Heart right ventricle (tissue), 16 donors: ENCODE measurements around the gene COL21A1. TPM values are rescaled to one million over a fixed set of nuclear protein-coding genes. Genes with fewer than 3 reads are reported as not detected.

Experiments used
- ATAC-seq, 8 donors: fragments of 200-7000 bp; cut with Tn5 transposase; one replicate each; pipeline ENCODE4 v1.9.1; 2020; ENCODE audit warnings: mild to moderate bottlenecking in 8 of 8, moderate library complexity in 8 of 8, moderate number of reproducible peaks in 1 of 8
- DNase-seq, 2 donors: peaks; one replicate each; pipeline ENCODE4 v3.0.0-alpha.2; 2020
- H3K27ac ChIP-seq, 10 donors: fragments of 200-600 bp; sonication (generic) in 2 of 10; one replicate each; pipeline versions ENCODE4 v1.5.0 to v1.8.0; 2020 to 2022; ENCODE audit warnings: mild to moderate bottlenecking in 3 of 10
- H3K27me3 ChIP-seq, 7 donors: fragments of 200-600 bp; one replicate each; pipeline ENCODE4 v1.8.0; 2021 to 2022; ENCODE audit warnings: mild to moderate bottlenecking in 2 of 7
- H3K36me3 ChIP-seq, 9 donors: fragments of 200-600 bp; sonication (generic) in 1 of 9; one replicate each; pipeline versions ENCODE4 v1.5.0 to v1.8.0; 2020 to 2022; ENCODE audit warnings: mild to moderate bottlenecking in 2 of 9
- H3K4me1 ChIP-seq, 9 donors: fragments of 200-600 bp; sonication (generic) in 1 of 9; one replicate each; pipeline versions ENCODE4 v1.5.0 to v1.8.0; 2020 to 2022; ENCODE audit warnings: mild to moderate bottlenecking in 4 of 9
- H3K4me3 ChIP-seq, 10 donors: fragments of 200-600 bp; sonication (generic) in 2 of 10; one replicate each; pipeline versions ENCODE4 v1.5.0 to v1.8.0; 2020 to 2022; ENCODE audit warnings: mild to moderate bottlenecking in 7 of 10, moderate library complexity in 2 of 10
- H3K9me3 ChIP-seq, 11 donors: fragments of 200-600 bp in 10 of 11; sonication (generic) in 2 of 11; one replicate each; pipeline versions ENCODE4 v1.5.0 to v1.8.0; 2013 to 2022; ENCODE audit warnings: mild to moderate bottlenecking in 2 of 11, control low read depth in 1 of 11, moderate library complexity in 1 of 11
- CTCF ChIP-seq, 9 donors: fragments of 200-600 bp; sonication (generic) in 2 of 9; IDR thresholded peaks; one replicate each; pipeline versions ENCODE4 v1.5.0 to v1.8.0; 2021 to 2022; ENCODE audit warnings: antibody characterized with exemption in 9 of 9, mild to moderate bottlenecking in 5 of 9, moderate library complexity in 1 of 9
- WGBS, 2 donors: extraction: QIAGEN DNeasy Blood & Tissue Kit; methylation state at CpG; one replicate each; pipeline ENCODE4 v1.1.7; 2013; ENCODE audit warnings: inconsistent platforms in 1 of 2; 5-methylcytosine and 5-hydroxymethylcytosine counted together
- intact Hi-C, 10 donors: fragments of 100-400 bp; cut with DNase I; formaldehyde crosslinking; loops; one replicate each; pipeline versions ENCODE4 v1.11.1 to v1.14.2; 2022
- polyA plus RNA-seq, 2 donors: library from polyadenylated mRNA; stranded (reverse); fragments of 200-250 nt; gene quantifications; one replicate each; pipeline ENCODE4 v1.2.3, GENCODE V29; 2013
- total RNA-seq, 10 donors: library from RNA; stranded (reverse); fragmentation: NEBNext Ultra II Directional in 3 of 10; extraction: Animal tissue kit (Norgen Biotek cat#: 25700) in 3 of 10; gene quantifications; one replicate each; pipeline versions ENCODE4 v1.2.1 to v1.2.4, GENCODE V29; 2021 to 2023
- donor health status: Arrhythmogenic right ventricular cardiomyopathy.
- donor health status: ischemic (EF 13 %, LVEDD 7.1; RV severe dilation, severe dysfunction).
- donor health status: healthy with polysubstance abuse.
- donor health status: DM: no; HTN: yes; CAD: no.
- donor health status: DM: no; HTN: no; CAD: no.
- donor health status: ischemic (EF 25% LVEDD 6.9; RV normal size, moderate dysfunction).
- donor health status: ischemic (EF 25% LVEDD 5.7; RV mildly dilated, moderate dysfunction).
- donor health status: healthy.
- donor health status: DM: yes; HTN: yes; CAD: no.
- donor health status: Ischemic cardiomyopathy.
- donor health status: ischemic (EF 35%, LVEDD 5.7; RV mildly dilated, moderate dysfunction).
- donor health status: nonischemic (EF 11% LVEDD 7.7; RV severe dilation, severe dysfunction).
- donor health status: DM: yes; HTN: yes; CAD: no.
- donor health status: PGD.
- donor health status: ischemic (EF 29% LVEDD 5.4; RV normal size, mild dysfunction).
- donor health status: nonischemic (EF 23%, LVEDD 6.1; RV moderate dilation, normal function).

COL21A1 gene
- total and polyA plus RNA-seq, 12 donors, result 11.0 to 171 (median 69.9) TPM

- Histone ChIP-seq H3K27me3 (no peaks in the 10 kb centered on the region), H3K36me3 (no peaks in the 10 kb centered on the region), H3K4me1 (peaks cover 0 to 15% (median 0%) of the 10 kb centered on the region in 9 donors), H3K27ac (no peak overlapping the region), H3K4me3 (no peak overlapping the region), H3K9me3 (no peaks in the 10 kb centered on the region)
- no peak for TF ChIP-seq CTCF (IDR thresholded peaks at IDR 0.05)
- 23 to 24% methylated on average over 7 of the region's 7 CpGs for WGBS, 2 donors
- intact Hi-C loops, result loop anchor here in 4 of 10 donors (2.0 to 10.0 kb wide), 3 partner anchors 311 to 1017 kb away; no protein-coding TSS in a partner anchor
- ATAC-seq (peak in 5 of 8 donors; percentile 42 to 68 (median 56)), DNase-seq (no peak)
Measured at GRCh38 chr6:56291302-56291917, 44.0 kb upstream of the COL21A1 start.

GRCh38 chr6:56289721-56290120, 42.3 kb upstream of the COL21A1 start:
- DNase-seq (no peak), ATAC-seq (no peak)
- Histone ChIP-seq H3K27ac (no peak overlapping the region), H3K9me3 (no peaks in the 10 kb centered on the region), H3K4me1 (peaks cover 0 to 15% (median 0%) of the 10 kb centered on the region in 9 donors), H3K36me3 (no peaks in the 10 kb centered on the region), H3K27me3 (no peaks in the 10 kb centered on the region), H3K4me3 (no peak overlapping the region)
- TF ChIP-seq CTCF (IDR thresholded peaks at IDR 0.05), result no peak
- intact Hi-C loops, result loop anchor here in 5 of 10 donors (2.0 to 10.0 kb wide), 4 partner anchors 307 to 1015 kb away; no protein-coding TSS in a partner anchor
- WGBS, 2 donors, result 90 to 94% methylated on average over 6 of the region's 6 CpGs

GRCh38 chr6:56288347-56288746, 41.0 kb upstream of the COL21A1 start:
- intact Hi-C loops, result loop anchor here in 1 of 10 donors (5.0 kb wide), 1 partner anchor 306 kb away; no protein-coding TSS in a partner anchor
- H3K4me3 ChIP-seq, result no peak overlapping the region
- 56 to 65% methylated on average over 2 of the region's 2 CpGs for WGBS, 2 donors
- no peaks in the 10 kb centered on the region for H3K36me3 ChIP-seq
- no peaks in the 10 kb centered on the region for H3K27me3 ChIP-seq
- no peaks in the 10 kb centered on the region for H3K9me3 ChIP-seq
- DNase-seq (no peak), ATAC-seq (no peak)
- H3K4me1 ChIP-seq, result peaks cover 0 to 15% (median 0%) of the 10 kb centered on the region in 9 donors
- H3K27ac ChIP-seq, result no peak overlapping the region
- no peak for TF ChIP-seq CTCF (IDR thresholded peaks at IDR 0.05)

- ATAC-seq, result no peak
- Histone ChIP-seq H3K4me1 (no peaks in the 10 kb centered on the region), H3K27me3 (no peaks in the 10 kb centered on the region), H3K4me3 (no peak overlapping the region), H3K9me3 (no peaks in the 10 kb centered on the region), H3K27ac (no peak overlapping the region), H3K36me3 (no peaks in the 10 kb centered on the region)
- no peak for DNase-seq
- TF ChIP-seq CTCF (IDR thresholded peaks at IDR 0.05), result no peak
- intact Hi-C loops, result no loop called here
Measured at GRCh38 chr6:56282391-56282790, 35.0 kb upstream of the COL21A1 start.
